Activated CD4-positive, alpha-beta T cell treated with anti-CD3 and anti-CD28 coated beads for 24 hours (primary cell): ENCODE data around the gene MYOM1.

Source experiments
- DNase-seq, 2 donors: peaks; one replicate each; pipeline ENCODE4 v3.0.0-alpha.2; 2020; ENCODE audit warnings: low read depth in 2 of 2

The MYOM1 gene

DNA sequence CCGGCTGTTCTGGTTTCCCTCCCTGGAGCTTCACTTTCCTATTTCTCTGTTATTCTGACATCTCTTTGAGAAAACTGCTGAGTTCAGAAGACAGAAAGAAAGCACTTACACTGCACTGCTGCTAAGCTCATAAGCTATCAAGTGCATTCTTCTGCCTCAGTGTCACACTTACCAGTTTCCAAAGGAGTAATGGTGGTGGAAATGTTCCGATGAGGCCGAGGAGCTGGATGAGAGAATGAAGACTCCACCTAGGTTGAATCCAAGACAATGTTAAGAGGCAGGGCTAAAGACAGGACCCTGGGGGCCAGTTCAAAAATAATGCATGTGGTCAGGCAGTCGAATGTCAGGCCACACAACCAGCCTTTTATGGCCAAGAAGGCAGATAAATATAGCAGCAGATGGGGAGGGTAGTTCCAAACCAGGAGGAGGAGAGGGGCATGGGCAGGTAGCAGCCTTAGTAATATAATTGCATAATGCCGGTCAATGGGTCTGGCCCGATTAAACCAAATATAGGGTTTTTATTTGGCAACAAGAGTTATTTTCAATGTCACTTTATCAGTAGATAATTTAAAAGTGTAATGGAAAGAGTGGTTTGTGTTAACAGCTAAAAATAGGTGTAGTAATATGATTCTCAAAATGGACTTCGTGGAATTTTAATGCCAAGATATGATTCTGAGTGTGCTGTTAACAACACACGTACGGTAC is at the start of gene MYOM1:
Gene MYOM1, minus strand, starts transcription at position 338 of the 705 bp plus-strand sequence. CDS start 4,745 bp downstream, outside the sequence.
- no peak for DNase-seq

DNA sequence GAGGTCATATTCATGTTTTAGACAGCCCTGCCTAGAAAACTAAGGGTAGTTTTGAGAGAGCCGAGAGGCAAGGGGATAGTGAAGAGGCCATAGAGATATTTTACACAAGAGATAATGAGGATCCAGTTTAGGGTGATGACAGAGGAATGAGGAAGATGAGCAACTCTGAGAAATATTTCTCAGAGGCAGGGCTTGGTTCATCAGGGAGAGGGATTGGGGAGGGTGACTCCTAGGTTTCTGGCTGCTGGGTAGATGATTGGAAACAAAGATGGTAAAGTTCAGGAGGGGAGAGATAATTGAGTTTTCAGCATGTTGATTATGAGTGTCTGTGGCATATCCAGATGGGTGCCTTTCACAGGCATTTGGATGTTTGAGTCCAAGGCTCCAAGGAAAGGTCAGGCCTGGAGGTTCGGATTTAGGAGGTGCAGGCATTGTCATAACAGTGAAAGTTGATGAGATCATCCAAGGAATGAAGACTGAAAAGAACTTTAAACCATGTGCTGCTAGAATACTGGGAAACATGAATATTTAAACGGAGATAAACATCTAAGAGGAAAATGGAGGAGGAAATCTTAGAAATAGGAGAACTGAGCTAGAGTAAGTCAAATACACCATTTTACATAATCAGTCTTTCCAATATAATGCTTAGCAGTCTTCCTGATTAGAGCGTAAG is 49.6 kb upstream of the MYOM1 start:
- DNase-seq = no peak

DNA sequence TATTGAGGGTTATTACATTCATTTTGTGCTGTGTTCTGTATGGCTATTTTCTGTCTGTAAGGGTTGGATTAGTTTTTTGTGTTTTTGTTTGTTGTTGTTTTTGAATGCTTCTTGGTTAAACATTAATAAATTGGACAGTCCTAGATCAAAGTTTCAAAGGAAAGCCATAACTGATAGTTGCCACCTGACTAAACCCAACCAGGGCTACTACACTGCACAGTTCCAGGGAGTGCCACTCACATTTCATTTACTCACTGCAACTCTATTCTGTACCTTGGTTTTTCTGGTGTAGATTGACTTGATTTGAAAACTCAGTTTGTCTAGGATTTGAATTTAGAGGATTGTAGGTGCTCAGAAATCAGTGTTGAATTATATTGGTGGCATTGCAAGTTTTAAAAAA is 48.5 kb upstream of the MYOM1 start:
- DNase-seq = no peak

DNA sequence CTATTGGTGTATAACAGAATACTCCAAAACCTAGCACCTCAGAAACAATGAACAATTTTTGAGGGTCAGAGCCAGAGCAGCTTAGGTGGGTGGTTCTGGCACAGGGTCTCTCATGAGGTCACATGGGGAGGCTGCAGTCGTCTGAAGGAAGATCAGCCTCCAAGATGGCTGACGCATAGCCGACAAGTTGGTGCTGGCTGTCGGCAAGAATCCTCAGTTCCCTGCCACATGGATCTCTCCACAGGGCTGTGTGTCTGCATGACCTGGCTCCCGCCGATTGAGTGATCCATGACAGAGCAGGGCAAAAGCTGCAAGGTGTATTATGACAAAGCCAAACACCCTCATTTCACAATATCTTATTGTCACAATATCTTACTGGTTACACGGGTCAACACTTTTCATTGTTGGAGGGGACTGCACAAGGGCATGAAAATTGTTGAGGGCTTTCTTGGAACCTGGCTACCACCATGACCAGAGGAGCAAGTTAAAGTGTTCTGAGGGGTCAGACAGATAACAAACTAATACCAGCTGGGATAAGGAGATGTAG is 46.4 kb upstream of the MYOM1 start:
- no peak for DNase-seq

DNA sequence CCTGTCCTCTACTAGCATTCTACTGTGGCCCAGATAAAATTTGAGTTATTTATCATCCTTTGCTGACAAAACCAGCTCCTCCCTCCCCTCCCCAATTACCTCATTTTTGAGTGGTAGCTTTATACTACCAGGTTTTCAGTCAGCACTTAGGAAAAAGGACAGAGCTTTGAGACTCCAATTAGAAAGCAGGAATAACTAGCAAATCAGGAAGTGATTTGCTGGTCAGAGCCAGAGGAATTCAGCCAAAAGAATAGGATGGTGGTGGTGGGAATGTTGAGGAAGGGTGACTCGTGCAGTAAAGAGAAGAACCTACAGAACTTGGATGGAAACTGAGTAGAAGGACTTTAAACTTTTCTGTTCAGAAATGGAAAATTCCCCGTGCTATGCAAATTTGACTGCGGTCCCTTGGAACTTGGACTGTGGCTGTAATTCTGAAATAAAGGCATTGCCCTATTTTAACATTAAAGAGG is 45.8 kb upstream of the MYOM1 start:
- no peak for DNase-seq

DNA sequence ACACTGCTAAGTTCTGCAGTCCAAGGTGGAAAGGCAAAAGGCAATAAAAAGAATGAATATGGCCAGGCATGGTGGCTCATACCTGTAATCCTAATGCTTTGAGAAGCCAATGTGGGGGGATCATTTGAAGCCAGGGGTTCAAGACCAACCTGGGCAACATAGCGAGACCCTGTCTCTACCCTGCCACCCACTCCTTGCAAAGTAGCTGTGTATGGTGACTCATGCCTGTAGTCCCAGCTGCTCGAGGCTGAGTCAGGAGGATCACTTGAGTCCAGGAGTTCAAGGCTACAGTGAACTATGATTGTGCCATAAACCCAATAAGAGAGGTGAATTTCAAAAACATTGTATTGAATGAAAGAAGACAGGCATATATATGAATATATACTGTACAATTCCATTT is 44.6 kb upstream of the MYOM1 start:
- no peak for DNase-seq

DNA sequence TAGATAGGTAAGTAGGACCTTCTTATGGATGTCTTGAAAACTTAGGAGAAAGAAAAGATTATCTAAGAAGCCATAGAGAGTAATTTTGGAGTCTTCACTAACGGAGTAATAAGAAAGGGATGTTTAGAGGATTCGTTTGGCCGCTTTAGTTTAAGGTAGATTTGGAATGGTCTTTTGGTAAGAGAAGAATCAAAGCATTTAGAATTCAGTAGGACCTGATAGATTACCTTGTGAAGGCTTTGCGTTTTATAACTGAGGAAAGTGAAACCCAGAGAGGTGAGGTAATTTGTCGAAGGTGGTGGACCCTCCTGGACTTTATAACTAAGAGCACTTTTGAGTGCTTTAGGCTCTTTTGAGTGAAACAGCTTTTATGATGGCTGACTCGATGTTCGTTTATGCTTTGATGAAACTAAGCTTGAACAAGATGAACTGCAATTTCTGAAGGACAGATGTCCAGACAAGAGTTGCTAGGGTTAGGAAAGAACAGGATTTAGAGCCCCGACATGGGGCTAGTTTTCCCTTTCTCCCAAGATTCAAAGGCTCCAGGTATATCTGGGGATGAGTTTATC is 43.4 kb upstream of the MYOM1 start:
- DNase-seq = no peak

DNA sequence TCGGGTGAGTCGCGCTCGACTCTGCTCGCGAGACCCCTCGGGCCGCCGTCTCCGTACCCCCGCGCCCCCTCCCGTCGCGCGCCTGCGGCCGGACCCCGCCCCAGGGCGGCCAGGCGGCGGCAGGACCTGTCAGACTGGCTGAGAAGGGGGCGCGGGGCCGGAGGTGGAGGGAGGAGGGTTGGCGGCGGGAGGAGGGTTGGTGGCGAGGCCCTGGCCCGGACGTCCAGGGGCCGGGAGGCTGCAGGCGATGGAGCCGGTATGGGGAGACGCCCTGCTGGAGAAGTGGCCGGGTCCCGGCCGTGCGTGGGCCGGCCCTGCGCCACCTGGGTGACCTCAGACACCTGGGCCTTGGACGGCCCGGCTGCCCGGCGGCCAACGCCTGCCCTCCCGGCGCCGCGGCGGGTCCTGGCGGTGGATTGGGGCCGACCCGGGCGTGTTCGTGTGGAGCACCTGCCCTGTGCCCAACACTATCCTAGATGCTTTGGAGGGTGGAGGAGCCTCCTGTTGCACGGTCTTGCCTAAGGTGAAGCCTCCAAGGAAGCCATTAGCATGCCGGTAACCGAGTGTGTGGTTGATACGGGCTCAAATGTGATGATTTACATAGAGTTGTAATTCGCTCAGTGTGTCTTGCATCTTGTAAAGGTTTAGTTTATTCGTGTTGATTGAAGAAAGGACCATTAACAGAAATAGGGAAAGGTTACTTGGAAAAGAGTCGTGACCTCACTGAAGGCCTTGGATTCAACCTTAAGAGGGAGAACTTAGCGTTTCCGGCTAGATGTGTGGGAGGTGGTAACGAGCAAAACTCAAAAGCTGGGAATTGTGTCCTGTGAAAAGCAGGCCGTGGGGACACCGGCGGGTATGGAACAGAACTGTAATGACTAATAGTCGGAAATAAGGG is 42.7 kb upstream of the MYOM1 start:
- DNase-seq = no peak

DNA sequence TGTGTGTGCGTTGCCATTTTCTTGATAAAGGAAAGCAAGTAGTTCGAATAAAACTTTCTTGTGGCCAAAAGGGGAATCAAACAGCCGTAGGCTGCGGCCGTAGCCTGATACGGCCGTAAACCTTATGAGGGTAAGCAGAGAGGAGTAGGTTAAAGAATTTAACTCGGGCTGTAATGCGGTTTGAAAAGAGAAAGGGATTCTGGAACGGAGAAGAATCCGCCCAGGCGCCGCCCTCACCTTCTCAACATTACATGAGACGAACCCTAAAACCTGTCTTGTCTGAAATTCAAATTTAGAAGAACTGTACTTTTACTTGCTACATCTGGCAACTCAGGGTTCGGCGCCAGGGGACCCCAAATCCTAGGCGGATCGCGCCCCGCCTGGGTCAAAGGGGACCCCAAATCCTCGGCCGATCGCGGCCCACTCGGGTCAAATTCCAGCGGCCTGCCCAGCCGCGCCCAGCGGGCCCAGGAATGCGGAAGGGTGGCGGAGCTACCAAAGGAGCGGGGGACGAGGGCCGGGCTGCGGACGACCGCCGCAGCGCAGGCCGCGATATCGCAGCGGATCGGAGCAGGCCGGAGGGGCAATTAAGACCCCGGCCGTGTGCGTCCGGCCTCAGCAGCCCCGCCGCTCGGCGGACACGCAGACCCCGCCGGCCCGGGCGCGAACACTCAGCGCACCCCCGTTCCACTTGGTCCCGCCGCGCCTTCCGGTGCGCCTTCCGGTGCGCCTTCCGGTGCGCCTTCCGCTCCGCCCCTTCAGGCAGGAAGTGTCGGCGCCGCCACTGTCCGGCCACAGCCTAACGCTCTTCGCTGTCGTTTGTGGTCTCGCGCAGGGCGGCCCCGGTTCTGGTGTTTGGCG is 41.8 kb upstream of the MYOM1 start, which contains the start of gene MYL12B:
Gene MYL12B, plus strand, starts transcription at position 761 of the 861 bp plus-strand sequence. CDS start 10,766 bp downstream, outside the sequence.
- DNase-seq = peak; percentile 54 to 60

DNA sequence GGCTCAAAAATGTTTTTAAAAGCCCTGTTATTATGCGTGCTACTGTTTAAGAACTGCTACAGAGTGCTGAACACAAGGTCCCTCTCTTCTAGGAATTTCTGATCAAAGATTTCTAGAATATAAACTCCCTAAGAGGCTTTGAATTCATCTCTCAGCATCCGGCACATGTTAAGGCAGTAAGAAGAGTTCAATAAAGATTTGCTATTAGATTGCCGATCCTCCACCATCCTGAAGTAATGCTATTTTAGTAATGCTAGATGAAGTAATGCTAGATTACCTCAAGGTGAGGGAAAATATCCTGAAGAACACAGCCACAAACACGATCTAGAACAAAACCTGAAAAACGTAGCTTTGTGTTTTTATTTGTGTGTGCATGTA is 41.2 kb upstream of the MYOM1 start:
- DNase-seq = no peak

DNA sequence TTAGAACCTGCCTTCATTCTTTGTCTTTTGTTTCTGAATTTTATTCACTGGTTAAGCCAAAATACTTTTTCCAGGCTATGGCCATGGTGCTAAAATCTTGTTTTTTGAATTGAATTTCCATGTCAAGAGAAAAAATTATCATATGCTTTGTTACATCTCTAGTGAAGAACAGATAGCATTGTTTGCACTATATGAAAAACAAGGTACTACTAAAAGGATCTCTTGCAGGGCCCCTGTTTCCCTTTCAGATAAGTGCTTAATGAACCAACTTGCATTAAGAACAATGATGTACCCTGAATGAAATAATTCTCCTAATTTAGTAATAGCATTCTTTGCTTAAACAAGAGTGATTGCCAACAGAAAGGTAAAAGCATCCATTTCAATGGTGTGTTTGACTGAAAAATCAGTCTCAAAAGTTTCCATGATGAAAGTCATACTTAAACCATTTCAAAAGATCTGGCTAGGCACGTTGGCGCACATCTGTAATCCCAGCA is 37.9 kb upstream of the MYOM1 start:
- no peak for DNase-seq

DNA sequence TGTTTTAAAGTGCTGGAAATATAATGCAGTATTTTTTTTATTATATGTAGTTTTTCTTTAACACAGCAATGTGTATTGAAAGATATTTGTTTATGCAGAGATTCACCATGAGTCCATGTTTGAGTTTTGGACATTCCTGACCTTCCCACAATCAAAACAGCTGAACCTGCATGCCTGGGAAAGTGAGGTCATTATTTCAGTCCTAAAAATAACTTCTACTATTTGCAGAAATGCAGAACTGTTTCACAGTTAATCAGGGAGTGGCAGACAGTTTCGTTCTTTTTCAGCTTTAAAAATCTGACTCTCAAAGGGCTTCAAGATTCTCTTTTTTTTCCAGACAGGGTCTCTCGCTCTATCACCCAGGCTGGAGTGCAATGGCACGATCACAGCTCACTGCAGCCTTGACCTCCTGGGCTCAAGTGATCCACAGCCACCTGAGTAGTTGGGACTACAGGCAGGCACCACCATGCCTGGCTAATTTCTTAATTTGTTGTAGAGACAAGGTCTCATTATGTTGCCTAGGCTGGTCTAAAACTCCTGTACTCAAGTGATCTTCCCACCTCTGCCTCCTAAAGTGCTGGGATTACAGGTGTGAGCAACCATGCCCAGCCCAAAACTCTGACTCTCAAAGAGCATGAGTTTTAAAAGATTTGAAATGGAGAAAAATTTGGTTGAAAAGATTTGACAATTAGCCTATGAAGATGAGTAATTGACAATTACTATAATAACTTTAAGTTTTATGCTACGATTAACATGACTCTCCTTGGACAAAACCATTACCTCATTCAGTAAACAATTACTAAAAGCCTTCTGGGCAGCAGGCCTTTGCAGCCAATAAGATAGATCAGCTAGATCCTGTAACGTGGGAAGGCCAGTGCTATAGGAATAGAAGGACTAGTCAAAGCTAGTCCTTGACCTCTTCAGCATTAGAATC is 37.2 kb upstream of the MYOM1 start:
- DNase-seq = no peak

DNA sequence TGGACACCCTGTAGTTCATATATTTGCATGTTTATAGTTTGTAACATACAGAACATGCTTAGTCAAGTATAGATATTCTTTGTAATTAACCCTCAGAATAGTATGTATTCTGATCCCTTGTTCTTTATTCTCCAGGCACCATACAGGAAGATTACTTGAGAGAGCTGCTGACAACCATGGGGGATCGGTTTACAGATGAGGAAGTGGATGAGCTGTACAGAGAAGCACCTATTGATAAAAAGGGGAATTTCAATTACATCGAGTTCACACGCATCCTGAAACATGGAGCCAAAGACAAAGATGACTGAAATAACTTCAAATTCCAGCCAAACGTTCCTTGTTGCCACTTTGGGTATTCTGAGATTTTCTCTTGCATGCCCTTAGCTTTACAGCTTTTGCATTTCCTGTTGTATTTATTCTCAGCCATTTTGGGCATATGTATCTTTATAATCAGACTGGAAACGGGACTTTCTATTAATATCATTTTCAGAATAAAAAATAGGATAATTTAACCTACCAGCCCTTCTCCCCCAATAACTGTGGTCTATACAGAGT is 35.9 kb upstream of the MYOM1 start:
- DNase-seq = no peak

DNA sequence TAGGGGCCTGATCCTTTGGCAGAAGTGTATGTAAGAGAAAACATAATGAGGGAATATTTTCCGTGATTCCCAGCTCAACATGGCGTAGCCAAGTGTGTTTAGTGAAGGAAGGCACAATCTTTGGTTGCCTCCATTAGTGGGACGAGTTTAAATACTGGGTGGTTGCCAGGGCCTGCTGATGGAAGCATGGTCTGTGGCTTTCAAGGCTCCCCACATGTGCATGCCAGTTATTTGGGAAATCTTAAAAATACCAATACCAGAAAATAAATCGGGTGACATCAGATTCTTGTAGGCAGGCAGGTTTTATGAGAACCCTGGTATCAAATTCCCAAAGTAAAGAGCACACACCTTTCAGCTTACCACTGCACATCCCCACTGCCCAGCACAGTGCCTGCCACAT is 35.0 kb upstream of the MYOM1 start:
- DNase-seq = no peak

DNA sequence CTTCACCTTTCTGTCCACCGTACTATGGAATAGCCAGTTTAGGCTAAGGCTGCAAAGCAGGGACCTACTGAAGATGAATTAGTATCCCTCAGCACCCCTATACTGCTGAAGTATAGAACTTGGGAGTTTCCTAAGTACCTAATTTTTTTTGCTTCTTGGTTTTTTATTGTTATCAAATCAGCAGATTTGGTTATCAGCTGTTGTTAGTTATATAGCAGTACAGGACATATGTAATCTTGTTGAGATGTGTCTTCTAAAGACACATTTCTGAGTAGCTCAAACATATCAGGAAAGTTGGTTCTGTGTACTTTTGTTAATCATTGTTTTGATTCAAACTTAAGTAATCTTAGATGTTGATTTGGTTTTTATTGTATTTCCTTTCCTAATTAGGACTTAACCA is 33.1 kb upstream of the MYOM1 start:
- DNase-seq = no peak

DNA sequence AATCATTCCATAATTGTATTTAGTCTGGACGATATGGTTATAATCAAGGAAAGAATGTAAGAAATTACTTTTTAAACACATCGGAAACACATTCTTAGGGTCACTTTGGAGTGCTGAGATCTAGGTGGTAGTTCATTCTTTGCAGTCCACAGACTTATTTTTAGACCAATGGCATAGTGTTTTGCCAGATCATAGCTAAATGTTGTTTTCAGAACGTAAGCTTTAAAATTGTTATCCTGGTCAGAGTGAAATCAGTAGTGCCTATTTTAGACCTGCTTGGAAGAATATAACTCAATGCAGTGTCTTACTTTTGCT is 32.2 kb upstream of the MYOM1 start:
- DNase-seq = no peak

DNA sequence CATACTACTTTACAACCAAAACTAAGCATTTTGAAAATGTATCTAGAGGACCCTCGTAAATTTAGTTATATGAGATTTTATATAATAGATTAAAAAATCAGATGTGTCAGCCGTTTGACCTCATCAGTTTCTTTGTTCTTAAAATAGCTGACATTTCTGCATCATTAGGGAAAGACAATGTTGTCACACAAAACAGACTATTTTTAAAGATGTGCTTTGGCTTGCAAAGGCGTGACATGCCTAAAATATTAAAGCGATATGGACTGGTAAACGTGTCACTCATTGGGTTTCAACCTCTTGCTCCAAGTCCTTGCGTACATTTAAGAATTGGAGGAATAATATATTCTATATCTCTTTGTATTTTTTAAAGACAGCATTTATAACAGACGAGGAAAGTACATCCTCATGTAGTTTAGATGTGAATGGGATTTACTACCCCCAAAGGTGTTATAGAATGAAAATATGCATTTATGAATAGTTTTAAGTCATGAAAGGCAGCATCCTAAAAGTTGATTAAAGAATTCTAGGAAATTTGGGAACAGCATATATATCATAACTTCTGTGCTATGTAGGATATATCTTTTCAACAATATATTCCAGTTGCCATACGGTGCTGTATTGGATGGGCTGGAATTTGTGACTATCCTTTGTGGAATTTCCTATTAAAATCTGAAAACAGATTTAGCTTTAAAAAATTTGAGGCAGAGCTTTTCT is 31.6 kb upstream of the MYOM1 start:
- no peak for DNase-seq

DNA sequence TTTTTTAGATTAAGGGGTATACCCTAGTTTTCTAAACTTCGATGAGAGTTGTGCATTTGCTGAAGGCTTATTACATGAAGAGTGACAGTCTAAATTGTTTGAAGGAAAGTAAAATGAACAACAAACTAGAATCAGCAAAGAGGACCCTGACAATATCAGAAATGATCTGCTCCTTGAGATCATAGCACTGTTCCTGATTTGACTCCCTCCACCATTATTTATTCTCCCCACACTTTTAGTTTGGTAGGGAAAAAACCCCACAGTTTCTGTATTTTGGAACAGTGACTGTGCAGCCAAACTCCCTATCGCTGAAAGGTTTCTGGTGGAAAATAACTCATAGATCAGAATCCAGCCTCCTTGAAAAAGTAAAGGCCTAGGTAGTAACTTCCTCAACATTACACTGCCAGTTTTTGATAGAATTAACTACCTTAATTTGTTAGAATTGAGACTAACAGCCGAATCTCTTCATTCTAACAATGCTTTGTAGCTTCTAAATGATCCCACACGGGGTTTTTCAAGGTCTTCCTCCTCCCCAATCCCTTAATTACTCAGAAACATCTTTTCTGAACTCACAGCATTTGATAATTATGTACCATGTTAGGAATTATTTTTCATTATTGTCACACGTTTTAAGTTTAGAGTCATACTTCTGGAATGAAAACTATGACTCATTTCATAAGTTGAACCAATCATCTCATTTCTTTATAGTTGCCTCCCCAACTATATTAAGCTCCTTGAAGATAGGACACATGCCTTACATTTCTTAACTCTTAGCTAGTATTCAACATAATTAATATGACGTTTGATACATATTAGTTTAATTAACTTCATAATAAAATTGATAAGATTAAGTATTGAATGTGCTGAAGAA is 30.7 kb upstream of the MYOM1 start:
- no peak for DNase-seq
